Stimulated activated CD8-positive, alpha-beta memory T cell treated with anti-CD3 and anti-CD28 coated beads, Interleukin-2, amount 100 ng/mL, for 48 hours (primary cell): ENCODE data around the gene NRN1L.

Experiments
- DNase-seq, 2 donors: peaks; one replicate each; pipeline ENCODE4 v3.0.0-alpha.2; 2020; ENCODE audit warnings: low read depth in 2 of 2

The NRN1L gene

DNA sequence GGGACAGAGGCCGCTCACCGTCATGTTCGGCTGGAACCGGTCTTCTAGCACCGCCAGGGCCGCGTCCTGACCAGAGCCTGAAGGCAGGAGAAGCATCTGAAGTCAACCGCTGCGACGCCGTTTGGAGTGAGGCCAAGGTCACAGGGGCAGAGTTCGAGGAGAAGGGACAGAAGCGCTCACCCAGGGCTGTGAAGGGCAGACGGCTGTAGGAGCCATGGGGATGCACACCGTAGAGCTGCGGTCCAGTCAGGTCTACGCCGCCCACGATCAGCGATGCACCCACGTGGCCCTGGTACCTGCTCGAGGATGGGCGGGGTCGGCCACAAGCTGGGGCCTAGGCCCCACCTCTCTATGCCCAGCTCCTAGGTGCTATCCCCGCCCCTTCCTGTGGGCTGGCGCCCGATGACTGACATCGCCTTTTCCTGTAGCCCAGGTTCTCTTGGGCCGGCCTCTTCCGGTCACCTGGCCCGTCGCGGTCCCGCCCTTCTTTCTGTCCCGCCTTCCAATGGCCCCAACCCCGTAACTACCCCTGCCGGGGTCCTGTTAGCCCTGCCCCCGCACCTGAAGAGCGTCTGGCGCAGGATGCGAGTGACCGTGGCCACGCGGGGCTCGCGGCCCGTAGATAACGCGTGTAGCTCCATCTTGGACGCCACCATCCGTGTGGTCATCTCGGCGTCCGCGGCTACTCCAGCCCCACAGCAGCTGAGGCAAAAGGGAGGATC, 50.9 kb downstream of the NRN1L start:
- peak; percentile 92 to 95 for DNase-seq
